NCI-H2029 treated with DMSO at 0.1 percent for 48 hours (cell line): ENCODE results near the gene WDR81.
"Not testable (repeated sequence)": the region's sequence is repeated elsewhere in the genome, so short reads cannot be mapped to it uniquely, and the experiment has no call there.

Experiments used
- DNase-seq: peaks from one replicate; lab custom pipeline; 2025; lab: John Stamatoyannopoulos, UW

WDR81 gene

GRCh38 chr17:1730326-1731193 lies 6.1 kb downstream of the WDR81 start:
- no peak for DNase-seq

DNA sequence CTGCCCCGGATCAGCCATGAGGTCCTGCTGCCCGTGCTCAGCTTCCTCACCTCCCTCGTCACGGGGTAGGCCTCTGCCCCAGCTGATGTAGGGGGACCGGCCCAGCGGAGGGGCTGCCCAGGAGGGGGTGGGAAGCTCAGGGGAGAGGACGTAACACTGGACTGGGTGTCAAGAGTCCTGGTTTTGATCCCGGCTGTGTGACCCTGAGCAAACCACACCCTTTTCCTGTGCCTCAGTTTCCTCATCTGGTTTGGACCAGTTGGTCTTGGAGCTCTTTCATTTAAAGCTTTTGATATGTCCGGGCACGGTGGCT lies 6.6 kb downstream of the WDR81 start:
- no peak for DNase-seq

- DNase-seq: no peak
Measured at GRCh38 chr17:1732241-1732832, 7.8 kb downstream of the WDR81 start.

- DNase-seq: no peak
Measured at GRCh38 chr17:1732833-1733321, 8.4 kb downstream of the WDR81 start.

DNA sequence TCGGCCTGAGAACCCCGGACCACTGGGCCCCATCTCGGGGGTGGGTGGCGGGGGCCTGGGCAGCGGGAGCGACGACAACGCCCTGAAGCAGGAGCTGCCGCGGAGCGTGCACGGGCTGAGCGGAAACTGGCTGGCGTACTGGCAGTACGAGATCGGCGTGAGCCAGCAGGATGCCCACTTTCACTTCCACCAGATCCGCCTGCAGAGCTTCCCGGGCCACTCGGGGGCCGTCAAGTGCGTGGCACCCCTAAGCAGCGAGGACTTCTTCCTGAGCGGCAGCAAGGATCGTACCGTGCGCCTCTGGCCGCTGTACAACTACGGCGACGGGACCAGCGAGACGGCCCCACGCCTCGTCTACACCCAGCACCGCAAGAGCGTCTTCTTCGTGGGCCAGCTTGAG lies 9.3 kb downstream of the WDR81 start:
- no peak for DNase-seq

DNA sequence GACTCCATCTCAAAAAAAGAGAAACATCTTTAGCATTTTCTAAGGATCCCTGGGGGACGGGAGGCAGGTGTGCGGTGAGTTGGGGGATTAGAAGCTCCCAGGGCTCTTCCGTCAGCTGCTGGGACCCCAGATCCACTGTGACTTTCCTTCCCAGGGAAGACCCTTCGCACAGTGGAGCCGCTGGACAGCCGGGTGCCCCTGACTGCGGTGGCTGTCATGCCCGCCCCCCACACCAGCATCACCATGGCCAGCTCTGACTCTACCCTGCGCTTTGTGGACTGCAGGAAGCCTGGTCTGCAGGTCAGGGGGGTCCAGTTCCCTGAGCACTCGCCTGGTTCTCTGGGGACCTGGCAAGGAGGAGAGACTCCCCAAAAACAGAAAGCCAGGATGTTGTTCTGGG lies 10.9 kb downstream of the WDR81 start:
- no peak for DNase-seq

- DNase-seq: no peak
Measured at GRCh38 chr17:1735834-1736347, 11.4 kb downstream of the WDR81 start.

DNA sequence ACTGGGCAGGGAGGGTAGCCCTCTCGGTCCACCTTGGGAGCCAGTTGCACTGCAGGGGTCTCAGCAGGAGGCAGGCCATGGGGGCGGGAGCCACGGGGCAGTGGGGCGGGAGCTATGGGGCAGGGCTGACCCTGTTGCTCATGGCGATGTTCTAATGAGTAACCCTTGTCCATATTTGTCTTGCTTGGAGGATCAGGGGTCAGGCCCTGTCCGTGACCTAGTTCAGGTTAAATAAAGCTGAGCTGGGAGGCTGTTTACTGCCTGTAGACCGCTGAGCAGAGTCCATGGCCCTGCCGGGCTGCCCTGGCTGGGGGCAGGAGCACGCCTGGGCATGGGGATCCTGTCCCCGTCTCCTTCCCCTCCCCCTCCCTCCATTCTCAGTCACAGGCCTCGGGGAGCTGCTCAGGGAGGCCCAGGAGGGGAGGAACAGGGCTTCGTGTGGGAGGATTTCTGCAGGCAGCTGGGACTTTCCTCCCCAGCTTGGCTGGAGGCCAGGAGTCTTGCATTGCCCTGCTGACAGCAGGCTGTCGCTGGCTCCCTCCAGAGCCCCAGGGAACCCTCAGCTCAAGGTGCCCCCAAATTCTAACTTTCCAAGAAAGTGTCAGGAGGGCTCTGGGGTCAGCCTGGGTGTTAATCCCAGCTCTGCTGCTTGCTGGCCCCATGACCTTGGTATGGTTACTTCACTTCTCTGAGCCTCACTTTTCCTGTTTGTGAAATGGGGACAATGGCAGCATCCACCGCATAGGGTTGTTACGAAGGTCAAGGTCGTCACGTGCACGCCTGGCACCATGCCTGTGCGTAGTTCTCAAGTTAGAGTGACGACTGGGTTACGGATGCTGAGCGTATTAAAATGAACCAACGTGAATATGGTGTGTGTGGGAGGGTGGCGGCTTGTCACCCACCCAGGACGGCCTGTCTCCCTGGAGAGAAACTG lies 12.1 kb downstream of the WDR81 start:
- DNase-seq: no peak

- no peak for DNase-seq
Measured at GRCh38 chr17:1737531-1738291, 13.2 kb downstream of the WDR81 start.

DNA sequence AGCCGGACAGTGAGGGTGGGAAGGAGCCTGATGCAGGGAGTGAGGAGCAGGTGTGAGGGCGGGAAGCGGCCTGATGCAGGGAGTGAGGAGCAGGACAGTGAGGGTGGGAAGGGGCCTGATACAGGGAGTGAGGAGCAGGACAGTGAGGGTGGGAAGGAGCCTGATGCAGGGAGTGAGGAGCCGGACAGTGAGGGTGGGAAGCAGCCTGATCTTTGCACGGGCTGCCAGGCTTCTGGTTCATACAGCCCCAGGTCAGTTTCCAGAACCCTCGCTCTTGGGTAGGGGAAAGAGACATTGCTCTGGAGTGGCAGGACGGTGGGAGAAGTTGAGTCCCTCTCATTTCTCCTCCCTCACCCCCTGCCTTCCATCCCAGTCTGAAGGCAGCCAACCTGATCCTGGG lies 17.4 kb downstream of the WDR81 start:
- DNase-seq: not testable (repeated sequence)

GRCh38 chr17:1742371-1743087 lies 18.0 kb downstream of the WDR81 start, which contains the start of gene SERPINF2:
TSS of gene SERPINF2 (plus strand) at chr17:1742871. CDS start at chr17:1744996, 2,125 bp downstream.
- no peak for DNase-seq

DNA sequence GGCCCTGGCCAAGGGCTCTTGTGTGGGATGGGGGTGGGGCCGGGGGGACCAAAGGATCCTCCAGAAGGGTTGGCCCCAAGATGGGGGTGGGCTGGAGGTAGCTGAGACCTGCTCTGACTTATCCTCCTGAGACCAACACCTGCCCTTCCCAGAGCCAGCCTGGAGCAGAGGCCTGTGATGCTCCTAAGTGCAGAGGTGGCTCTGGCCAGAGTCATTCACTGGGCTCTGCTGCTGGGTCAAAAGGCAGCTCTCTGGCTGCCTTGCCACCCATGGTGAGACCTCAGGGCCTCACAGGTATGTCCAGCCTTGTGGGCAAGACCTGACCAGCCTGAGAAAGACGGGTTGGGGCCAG lies 18.6 kb downstream of the WDR81 start:
- no peak for DNase-seq

DNA sequence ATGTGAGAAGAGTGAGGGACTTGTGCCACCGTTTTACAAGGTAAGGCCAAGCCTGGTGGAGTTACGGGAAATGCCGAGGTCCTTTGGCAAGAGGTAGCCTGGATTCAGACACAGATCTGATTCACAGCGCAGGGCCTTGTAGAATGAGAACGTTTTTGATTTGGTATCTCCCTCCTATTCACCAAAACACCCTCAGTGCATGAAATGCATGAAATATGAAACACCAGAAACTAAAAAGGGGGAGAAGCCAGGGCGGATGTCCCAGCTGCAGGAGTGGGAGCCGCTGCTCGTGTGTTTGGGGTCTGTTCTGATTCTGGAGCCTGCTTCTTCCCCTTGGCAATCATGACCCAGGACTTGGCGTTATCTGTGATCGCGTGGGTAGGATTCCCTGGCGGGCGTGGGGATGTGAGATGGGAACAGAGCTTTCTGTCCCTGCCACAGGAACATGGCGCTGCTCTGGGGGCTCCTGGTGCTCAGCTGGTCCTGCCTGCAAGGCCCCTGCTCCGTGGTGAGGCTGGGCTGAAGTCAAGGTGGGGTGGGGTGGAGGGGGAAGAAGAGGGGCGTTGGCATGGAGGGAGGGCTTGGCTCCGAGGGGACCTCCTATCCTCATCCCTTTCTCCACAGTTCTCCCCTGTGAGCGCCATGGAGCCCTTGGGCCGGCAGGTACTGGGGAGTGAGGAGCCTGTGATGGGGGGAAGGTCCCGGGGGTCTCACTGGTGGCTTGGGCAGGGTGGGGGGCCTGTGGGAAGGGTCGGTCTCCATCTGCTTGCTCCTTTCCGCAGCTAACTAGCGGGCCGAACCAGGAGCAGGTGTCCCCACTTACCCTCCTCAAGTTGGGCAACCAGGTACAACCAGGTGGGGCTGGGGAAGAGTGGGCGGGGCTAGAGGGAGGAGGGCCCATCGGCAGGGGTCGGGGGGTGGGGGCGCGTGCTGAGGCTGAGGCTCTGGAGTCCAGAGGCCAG lies 20.3 kb downstream of the WDR81 start:
- no peak for DNase-seq

DNA sequence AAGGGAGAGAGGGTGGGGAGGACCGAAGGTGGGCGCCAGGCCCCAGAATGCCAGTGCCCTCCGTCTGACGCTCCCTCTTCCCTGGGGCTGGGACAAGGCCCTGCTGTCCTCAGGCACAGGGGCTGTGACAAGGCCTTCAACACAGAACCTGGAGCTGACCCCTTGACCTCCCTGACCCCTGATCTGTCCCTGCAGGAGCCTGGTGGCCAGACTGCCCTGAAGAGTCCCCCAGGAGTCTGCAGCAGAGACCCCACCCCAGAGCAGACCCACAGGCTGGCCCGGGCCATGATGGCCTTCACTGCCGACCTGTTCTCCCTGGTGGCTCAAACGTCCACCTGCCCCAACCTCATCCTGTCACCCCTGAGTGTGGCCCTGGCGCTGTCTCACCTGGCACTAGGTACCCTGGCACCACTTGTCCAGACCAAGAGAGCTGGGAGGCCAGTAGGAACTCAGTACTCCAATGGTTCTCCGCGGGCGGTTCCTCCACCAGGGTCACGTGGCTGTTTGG lies 21.1 kb downstream of the WDR81 start:
- no peak for DNase-seq

DNA sequence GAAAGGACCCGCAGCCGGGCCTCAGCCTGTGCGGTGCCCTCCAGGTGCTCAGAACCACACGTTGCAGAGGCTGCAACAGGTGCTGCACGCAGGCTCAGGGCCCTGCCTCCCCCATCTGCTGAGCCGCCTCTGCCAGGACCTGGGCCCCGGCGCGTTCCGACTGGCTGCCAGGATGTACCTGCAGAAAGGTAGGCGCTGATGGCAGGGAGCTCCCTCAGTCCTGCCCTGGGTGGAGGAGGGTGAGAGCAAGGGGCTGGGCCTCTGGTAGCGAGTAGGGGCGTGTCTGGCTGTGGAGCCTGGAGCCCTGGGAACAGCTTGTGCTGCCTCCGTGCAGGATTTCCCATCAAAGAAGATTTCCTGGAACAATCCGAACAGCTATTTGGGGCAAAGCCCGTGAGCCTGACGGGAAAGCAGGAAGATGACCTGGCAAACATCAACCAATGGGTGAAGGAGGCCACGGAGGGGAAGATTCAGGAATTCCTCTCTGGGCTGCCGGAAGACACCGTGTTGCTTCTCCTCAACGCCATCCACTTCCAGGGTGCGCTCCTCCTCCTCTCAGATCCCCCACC lies 22.6 kb downstream of the WDR81 start:
- DNase-seq: no peak

DNA sequence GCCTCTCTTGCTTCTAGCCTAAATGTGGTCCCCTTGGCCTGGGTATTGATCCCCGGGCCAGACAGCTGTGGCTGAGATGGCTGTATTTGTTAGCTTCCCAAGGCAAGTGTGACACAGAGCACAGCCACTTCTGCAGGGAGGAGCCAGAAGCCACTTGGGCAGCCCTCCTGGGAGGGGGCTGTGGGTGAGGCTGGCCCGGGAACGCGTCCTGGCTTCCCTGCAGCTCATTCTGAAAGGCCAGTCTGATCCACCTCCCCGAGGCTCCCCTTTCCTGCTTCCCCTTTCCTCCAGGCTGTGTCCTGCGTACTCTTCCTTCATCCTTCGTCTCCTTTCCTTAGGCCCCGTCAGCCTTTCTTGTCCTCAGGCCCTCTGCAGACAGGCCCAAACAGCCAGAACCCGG lies 26.1 kb downstream of the WDR81 start:
- no peak for DNase-seq

GRCh38 chr17:1752425-1753262 lies 28.1 kb downstream of the WDR81 start:
- no peak for DNase-seq

- no peak for DNase-seq
Measured at GRCh38 chr17:1753767-1754429, 29.4 kb downstream of the WDR81 start.
